GM12875 (cell line): ENCODE results near the gene SH3PXD2A.

ENCODE experiments used
- H3K4me3 ChIP-seq: one replicate; pipeline ENCODE4 v1.5.1; 2011; ENCODE audit warnings: low read depth, low read length, control low read depth
- TF ChIP-seq, protein P1 (sequence below): IDR thresholded peaks from 2 replicates; pipeline ENCODE4 v1.5.1; 2011; ENCODE audit warnings: low read depth, mild to moderate bottlenecking, control low read depth, inconsistent platforms, low read length, moderate library complexity, borderline replicate concordance; ENCODE audit not compliant: insufficient read depth

SH3PXD2A gene

DNA sequence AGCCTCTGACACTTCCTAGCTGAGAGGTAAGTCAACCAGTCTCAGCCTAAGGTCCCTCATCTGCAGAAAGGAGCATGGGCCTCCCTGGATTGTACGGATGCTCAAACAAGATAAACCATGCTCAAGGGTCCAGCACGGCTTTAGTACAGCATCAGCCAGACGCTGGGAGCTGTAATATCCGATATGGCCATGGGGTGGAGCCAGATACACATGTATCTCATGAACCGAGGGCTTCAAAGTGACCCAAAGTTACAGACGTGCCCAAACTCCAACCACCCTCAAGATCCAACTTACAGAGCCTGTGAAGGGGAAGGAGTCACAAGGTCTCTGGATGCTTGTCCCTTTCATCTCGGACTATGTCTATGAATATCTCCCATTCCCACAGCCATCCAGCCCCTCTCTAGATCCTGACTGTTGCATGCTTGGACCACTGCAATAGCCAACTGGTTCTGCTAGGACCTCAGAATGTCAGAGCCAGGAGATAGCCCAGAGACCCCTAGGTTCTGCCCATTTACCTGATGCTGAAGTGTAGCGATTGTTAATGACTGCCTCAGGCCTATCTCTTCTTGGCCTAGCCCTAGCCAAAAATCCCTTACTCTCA is 142.4 kb downstream of the SH3PXD2A start:
- TF ChIP-seq, protein P1, sequence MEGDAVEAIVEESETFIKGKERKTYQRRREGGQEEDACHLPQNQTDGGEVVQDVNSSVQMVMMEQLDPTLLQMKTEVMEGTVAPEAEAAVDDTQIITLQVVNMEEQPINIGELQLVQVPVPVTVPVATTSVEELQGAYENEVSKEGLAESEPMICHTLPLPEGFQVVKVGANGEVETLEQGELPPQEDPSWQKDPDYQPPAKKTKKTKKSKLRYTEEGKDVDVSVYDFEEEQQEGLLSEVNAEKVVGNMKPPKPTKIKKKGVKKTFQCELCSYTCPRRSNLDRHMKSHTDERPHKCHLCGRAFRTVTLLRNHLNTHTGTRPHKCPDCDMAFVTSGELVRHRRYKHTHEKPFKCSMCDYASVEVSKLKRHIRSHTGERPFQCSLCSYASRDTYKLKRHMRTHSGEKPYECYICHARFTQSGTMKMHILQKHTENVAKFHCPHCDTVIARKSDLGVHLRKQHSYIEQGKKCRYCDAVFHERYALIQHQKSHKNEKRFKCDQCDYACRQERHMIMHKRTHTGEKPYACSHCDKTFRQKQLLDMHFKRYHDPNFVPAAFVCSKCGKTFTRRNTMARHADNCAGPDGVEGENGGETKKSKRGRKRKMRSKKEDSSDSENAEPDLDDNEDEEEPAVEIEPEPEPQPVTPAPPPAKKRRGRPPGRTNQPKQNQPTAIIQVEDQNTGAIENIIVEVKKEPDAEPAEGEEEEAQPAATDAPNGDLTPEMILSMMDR: peak; percentile 72
- no peak overlapping the region for H3K4me3 ChIP-seq

DNA sequence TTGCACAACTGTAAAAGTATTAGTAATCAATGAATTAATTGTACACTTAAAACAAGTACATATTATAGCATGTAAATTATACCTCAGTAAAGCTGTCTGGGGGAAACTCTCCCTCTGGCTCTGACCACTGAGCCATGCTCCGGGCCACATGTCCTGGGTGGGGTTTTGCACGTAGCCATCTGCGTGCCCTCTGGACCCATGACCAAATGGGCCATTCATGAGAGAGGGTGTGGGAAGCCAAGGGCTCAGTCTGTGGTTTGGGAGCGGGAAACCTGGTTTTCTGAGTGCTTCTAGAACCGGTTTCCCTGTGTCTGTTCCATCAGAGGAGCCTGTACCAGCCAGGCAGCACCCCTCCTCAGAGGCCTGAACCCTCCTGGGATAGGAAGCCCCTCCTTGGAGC is 143.2 kb downstream of the SH3PXD2A start:
- H3K4me3 ChIP-seq: no peak overlapping the region
- TF ChIP-seq, protein P1: no peak

DNA sequence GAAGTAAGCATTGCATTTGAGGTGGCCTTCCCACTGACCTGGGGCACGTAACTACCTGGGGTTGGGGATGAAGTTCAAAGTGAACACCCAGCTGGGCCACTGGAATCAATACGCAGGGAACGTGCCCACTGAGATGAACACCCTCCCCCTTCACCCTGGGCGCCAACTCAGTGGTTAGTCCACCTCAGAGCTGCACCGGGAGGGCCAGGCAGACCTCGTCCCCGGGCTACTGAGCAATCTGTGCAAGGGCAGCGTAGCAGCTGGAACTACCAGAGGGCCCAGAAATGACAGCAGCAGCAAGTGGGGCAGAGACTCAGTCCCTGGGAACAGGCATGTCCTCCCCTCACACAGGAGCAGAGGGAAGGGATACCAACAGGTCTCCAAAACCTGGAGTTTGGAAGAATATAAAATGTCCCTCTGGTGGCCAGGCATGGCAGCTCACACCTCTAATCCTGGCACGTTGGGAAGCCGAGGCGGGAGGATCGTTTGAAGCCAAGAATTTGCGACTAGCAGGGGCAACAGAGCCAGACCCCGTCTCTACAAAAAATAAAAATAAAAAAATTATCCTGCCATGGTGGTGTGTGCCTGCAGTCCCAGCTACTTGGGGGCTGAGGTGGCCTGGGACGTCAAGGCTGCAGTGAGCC is 143.9 kb downstream of the SH3PXD2A start:
- TF ChIP-seq, protein P1: 0 out of 2 replicates have a peak, but pooled peaks have one; percentile 13
- no peak overlapping the region for H3K4me3 ChIP-seq

DNA sequence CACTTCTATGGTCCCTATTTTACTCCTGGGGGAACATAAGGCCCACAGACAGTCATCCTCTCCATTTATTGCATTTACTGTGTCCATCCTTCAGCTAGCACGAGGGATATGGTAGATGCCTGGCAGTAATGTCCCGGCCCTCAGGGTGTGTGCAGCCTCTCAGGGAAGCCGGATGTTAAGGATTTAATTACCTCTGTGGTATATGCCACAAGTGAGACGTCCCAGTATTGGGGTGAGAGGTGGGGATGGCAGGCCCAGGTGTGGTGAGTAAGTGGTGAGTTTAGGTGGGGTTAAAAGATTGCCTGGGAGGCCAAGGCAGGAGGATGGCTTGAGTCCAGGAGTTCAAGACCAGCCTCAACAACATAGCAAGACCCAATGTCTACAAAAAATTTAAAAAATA is 144.9 kb downstream of the SH3PXD2A start:
- H3K4me3 ChIP-seq: no peak overlapping the region
- TF ChIP-seq, protein P1: no peak

DNA sequence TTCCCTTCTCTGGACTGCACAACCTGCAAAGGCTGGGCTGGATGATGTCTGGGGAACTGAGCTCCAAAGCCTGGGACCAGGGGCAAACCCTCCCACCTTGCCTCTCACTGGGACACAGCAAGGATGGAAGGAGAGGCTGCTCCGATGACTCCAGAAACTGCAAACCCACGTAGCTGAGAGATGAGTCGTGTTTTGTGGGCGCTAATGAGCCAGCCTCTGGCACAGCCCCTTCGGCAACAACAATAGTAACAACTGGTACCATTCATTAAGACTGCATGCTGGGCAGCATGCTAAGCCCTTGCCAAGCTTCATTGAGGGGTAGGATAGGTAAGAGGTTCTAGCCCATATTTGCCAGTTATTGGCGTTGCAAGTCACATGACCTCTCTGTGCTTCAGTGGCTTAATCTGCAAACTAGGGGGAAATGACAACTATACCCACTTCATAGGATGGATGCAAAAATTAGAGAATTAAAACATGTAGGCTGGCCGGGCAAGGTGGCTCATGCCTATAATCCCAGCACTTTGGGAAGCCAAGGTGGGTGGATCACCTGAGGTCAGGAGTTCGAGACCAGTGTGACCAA is 145.9 kb downstream of the SH3PXD2A start:
- no peak overlapping the region for H3K4me3 ChIP-seq
- TF ChIP-seq, protein P1: no peak

DNA sequence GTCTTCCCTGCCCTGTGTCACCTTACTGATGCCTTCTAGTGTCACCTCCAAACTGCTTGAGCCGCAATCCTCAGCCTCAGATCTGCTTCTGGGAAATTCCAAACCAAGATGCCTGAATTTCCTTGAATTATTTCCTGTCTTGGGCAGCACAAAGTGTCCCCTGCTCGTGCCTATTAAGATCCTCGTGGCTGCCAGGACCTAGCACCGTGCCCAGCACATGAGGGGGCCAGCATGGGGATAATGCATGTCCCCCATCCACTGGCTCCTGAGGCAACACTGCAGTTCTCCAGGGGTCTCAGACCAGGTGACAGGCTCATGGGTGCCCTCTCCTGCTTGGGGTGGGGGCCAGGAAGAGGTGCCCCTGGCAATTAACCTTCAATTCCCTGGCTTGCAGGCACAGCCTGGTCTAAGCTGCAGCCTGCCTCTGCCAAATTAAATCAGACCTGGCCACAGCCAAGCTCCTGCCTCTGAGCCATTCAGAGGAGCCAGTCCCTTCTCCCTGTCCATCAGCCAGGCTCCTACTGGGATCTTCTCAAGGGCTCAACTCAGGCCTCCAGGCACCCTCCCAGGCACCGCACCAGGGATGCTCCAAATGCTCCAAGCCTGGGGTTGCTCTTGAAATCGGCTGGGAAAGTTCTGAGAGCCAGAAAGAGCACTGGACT is 146.6 kb downstream of the SH3PXD2A start:
- H3K4me3 ChIP-seq: no peak overlapping the region
- TF ChIP-seq, protein P1: no peak
